HG03432 (cell line): ENCODE results near the gene ASIC3.
"Not testable (repeated sequence)": the region's sequence is repeated elsewhere in the genome, so short reads cannot be mapped to it uniquely, and the experiment has no call there.

Experiments
- ATAC-seq: cut with Tn5 transposase; IDR thresholded peaks from one replicate; pipeline ENCODE4 v1.9.1; 2021; ENCODE audit warnings: mild to moderate bottlenecking, moderate library complexity; ENCODE audit not compliant: unreplicated experiment

ASIC3 gene

DNA sequence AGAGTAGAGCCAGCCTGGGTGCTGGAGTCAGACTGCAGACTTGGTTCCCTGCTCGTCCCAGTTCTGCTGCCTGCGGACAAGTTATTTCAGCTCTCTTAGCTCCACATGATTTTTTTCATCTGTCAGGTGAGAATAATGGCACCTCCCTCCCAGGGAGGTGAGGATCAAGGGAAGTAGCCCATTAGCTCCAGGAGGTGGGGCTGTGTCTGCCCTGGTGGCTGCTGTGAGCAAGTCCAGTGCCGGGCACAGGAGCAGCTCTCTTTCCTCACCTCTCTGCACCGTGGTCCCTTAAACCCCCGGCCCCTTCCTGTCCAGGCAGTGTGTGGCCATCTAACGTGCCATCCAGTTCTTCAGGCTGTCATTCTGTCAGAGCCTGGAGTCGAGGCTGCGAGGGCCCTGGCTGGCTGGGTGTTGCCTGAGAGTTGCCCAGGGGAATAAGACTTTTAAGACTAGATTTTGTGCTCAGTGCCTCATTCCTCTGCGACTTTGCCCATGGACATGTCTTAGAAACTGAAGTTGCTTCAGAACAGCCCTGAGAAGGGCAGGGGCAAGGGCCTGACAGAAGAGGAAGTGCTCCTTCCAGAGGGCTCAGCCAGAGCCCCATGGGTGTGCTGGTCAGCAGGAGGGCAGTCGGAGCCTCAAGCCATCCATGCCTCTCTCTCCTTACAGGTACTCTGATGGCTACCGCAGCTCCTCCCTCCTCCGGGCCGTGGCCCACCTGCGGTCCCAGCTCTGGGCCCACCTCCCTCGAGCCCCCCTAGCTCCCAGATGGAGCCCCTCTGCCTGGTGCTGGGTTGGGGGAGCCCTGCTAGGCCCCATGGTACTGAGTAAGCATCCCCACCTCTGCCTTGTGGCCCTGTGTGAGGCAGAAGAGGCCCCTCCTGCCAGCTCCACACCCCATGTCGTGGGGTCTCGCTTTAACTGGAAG lies 15.1 kb upstream of the ASIC3 start:
- no peak for ATAC-seq

DNA sequence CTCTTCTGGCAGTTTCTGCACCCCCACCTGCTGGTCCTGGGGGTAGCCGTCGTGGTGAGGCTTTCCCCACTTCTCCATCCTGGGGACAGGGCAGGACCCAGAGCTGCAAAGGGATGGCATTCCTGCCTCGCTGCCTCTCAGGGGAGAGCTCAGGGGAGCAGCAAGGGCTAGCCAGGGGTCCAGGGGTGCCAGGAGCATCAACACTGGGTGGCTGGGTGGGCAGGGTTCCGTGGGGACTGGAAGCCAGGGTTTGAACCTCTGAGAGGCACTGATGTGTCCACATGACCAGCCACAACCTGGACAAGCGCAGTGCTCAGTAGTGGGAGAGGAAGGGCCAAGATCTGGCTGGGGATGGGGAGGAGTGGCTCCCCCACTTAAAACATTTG lies 14.5 kb upstream of the ASIC3 start:
- no peak for ATAC-seq

GRCh38 chr7:151034312-151035025 lies 13.9 kb upstream of the ASIC3 start:
- no peak for ATAC-seq

DNA sequence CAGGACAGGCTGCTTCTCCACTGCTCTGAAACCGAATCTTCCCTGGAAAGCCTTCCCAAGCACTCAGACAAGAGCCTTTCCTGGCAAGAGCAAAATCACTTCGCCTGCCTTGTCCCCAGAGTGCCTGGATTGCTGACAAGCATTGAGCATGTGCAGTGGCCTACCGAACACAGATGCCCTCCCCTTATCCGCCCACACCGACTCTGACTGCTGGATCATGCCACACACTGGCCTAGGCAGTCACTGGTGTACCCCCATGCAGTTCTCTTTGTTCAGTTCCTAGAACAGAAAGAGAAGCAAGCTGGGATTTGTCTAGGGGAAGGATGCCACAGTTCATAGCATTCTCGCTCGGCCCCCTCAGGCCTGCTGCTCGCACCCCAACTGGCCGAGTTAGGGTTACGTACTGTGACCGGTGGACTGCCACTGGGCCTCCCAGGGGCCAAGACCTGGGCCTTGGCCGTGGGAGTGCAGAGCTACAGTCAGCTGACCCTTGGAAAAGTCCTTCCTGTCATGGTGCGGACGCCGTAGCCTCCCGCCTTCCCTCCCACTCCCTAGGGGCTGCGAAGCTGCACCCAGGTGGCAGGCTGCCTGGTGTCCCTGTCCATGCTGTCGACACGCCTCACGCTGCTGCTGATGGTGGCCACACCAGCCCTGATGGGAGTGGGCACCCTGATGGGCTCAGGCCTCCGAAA lies 13.2 kb upstream of the ASIC3 start:
- ATAC-seq = no peak

DNA sequence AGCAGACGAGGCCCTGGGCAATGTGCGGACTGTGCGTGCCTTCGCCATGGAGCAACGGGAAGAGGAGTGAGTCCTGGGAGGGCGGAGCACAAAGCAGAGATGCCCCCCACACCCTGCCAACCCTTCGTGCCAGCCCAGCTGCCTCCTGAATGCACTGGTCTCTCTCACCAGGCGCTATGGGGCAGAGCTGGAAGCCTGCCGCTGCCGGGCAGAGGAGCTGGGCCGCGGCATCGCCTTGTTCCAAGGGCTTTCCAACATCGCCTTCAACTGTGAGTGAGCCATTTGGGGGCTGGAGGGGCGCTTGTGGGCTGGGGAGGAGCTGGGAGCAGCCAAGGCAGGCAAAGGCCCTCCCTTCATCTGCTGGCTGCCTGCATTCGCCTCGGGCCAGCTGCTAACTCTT lies 12.4 kb upstream of the ASIC3 start:
- no peak for ATAC-seq

DNA sequence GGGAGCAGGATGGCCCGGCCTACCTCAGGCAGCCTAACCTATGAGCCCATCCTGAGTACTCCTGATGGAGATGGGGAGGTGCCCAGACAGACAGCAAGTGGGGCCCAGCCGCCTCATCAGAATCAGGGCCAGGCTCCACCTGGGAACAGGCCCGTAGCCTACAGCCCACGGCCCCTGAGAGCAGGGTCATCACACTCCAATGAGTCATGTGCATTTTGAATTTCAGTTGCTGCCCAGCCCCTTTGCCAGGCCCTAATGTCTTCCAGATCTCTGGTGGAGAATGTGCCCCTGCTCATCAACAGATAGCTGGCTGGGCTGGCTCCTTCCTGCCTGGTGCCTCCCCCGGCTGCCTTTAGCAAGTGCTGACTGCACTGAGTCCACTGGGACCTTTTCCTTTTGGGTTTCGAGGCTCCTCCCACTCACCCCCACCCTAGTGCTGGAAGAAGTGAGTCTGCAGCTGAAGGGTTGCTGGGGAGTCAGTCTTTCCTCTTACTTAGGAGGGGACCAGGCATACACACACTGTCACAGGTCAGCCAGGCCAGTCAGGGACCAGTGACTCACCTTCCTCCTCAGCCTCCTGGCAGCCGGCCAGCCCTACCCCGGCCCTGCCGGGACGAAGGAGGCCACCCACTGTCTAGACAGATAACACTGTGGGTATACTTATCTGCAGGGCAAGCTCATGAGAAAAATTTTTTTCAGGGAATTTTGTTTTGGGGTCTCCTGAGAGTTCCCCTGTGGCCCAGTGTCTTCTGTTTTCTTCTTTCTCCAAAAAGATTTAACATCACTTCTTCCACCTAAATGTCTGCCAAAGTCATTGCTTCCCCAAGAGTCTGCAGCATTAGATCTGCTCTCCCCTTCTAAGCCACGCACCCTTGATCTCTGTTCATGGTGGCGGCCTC lies 9.1 kb upstream of the ASIC3 start:
- peak; percentile 64 for ATAC-seq

GRCh38 chr7:151039850-151040548 lies 8.3 kb upstream of the ASIC3 start:
- no peak for ATAC-seq

- no peak for ATAC-seq
Observed at GRCh38 chr7:151040616-151041375, 7.5 kb upstream of the ASIC3 start.

DNA sequence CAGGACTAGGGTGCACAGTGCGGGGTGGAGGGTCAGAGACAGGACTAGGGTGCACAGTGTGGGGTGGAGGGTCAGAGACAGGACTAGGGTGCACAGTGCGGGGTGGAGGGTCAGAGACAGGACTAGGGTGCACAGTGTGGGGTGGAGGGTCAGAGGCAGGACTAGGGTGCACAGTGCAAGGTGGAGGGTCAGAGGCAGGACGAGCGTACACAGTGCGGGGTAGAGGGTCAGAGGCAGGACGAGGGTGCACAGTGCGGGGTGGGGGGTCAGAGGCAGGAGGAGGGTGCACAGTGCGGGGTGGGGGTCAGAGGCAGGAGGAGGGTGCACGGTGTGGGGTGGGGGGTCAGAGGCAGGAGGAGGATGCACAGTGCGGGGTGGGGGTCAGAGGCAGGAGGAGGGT lies 4.9 kb upstream of the ASIC3 start:
- ATAC-seq = not testable (repeated sequence)

DNA sequence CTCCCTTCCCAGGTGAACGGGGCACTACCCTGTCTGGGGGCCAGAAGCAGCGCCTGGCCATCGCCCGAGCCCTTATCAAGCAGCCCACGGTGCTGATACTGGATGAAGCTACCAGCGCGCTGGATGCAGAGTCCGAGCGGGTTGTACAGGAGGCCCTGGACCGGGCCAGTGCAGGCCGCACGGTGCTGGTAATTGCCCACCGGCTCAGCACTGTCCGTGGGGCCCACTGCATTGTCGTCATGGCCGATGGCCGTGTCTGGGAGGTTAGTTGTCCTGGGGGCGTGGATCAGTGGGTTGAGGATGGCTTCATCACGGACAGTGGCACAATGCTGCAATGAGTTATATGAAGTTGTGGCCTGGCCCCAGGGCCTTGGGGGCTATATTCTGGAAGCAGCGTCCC lies 4.4 kb upstream of the ASIC3 start:
- no peak for ATAC-seq

GRCh38 chr7:151045262-151045661 lies 3.1 kb upstream of the ASIC3 start:
- no peak for ATAC-seq

GRCh38 chr7:151045967-151046366 lies 2.4 kb upstream of the ASIC3 start:
- no peak for ATAC-seq

DNA sequence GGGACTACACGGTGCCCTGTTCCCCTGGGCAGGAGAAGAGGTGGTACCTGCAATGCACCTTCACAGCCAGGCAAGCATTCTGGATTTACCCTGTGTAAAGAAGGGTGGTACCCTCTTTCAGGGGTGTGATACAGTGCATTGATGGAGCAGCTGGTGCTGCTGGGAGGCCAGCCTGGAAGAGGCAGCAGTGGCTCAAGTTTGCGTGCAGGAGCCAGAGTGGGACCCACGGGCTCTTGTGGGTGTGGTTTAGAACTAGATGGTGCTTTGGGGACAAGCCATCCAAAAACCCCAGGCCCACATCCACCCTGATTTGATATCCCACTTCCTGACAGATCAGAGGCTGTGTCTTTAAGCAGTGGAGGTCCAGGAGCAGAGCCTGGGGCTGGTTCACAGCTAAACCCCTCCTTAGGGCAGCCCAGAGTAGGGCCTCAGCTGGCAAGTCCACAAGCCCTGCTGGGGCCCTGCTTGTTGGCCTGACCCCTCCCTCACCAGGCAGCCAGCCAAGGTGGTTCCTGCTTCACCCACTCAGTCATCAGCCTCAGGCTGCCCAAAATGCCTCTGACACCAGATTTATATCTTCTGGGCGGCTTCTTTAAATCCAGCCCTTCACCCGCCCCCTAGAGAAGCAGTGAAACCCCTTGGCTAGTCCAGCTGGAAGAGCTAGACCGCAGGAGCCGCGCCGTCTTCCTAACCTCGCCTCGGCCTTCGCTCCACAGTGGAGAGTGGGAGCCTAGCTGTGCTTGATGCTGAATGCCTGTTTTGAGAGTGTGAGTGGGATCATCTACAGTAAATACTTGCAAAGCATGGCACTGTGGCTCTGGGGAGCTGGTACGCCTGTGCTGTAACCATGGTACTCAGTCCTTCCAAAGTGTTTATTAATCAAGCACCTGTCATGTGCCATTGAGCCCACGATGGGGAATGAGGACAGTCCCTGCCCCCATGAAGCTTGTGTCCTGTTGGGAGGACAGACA lies 1.4 kb upstream of the ASIC3 start:
- no peak for ATAC-seq

- ATAC-seq = no peak
Observed at GRCh38 chr7:151048911-151049463, 656 bp downstream of the ASIC3 start.

DNA sequence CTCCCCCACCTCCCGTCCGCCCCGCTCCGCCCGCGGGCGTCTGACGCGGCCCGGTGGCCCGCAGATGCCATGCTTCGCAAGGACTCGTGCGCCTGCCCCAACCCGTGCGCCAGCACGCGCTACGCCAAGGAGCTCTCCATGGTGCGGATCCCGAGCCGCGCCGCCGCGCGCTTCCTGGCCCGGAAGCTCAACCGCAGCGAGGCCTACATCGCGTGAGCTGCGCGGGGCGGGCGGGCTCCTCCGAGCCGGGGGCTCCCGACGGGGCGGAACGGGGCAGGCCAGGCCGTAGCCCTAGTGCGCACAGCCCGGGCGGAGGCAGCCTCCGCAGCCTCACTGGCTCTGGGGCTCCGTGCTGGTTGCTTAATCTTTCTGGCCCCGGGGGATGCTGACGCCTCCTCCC lies 2.8 kb downstream of the ASIC3 start:
- no peak for ATAC-seq

GRCh38 chr7:151053096-151053495 lies 4.8 kb downstream of the ASIC3 start:
- no peak for ATAC-seq

- ATAC-seq = no peak
Observed at GRCh38 chr7:151053751-151054150, 5.4 kb downstream of the ASIC3 start.

DNA sequence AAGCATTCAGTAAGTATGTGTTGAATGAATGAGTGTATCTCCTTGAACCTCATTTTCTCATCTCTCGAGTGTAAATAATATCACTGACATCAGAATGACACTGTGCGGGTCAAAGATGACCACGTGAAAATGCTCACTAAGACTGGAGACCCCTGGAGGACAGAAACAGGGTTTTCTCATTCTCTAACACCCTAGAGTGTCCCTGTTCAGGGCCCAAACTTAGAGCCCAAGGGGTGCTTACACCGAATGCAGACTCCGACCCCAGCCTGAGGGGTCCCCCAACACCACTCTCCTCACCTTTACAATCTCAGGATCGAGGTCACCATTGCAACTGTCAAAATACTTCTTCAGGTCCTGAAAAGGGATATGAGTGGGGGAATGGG lies 7.9 kb downstream of the ASIC3 start:
- no peak for ATAC-seq
